ENCODE results near the gene ZIC4. TPM values are rescaled to one million over a fixed set of nuclear protein-coding genes. Genes with fewer than 3 reads are reported as not detected.
A peak's percentile ranks its signal among the peaks of the same experiment; 100 is the strongest.

Gene ZIC4
- total and polyA plus RNA-seq, 11 donors, result not detected

GRCh38 chr3:147411238-147411814 lies 5.0 kb upstream of the ZIC4 start:
- peaks cover 0 to 48% (median 24%) of the 10 kb centered on the region in 12 donors for H3K4me1 ChIP-seq

GRCh38 chr3:147410526-147411237 lies 4.3 kb upstream of the ZIC4 start:
- no peak for ATAC-seq
- H3K9me3 ChIP-seq, result peaks cover 0 to 7% (median 0%) of the 10 kb centered on the region in 12 donors
- 1 to 4% (median 2%) methylated on average over 43 to 61 of the region's 61 CpGs for WGBS, 4 donors
- no peak for DNase-seq
- peaks cover 92 to 100% (median 98%) of the 10 kb centered on the region in 9 donors for H3K27me3 ChIP-seq
- intact Hi-C loops (cut with DNase I), result loop anchor here in 1 of 10 donors (10.0 kb wide), 1 partner anchor 46 kb away; no protein-coding TSS in a partner anchor
- peaks cover 0 to 48% (median 24%) of the 10 kb centered on the region in 12 donors for H3K4me1 ChIP-seq
- H3K36me3 ChIP-seq, result no peaks in the 10 kb centered on the region
- no peak for TF ChIP-seq POLR2A (IDR thresholded peaks at IDR 0.05)
- TF ChIP-seq CTCF (IDR thresholded peaks at IDR 0.05), result no peak
- peak overlapping the region in 11 of 12 donors; percentile 7 to 42 (median 31) for H3K4me3 ChIP-seq
- no peak overlapping the region for H3K27ac ChIP-seq

More at GRCh38 chr3:147411238-147411814, 5.0 kb upstream of the ZIC4 start:
- WGBS, 4 donors, result 4 to 6% (median 5%) methylated on average over 14 of the region's 14 CpGs
- TF ChIP-seq CTCF (IDR thresholded peaks at IDR 0.05) (no peak), POLR2A (IDR thresholded peaks at IDR 0.05) (no peak)
- intact Hi-C loops (cut with DNase I), result loop anchor here in 1 of 10 donors (10.0 kb wide), 1 partner anchor 47 kb away; no protein-coding TSS in a partner anchor
- ATAC-seq (no peak), DNase-seq (no peak)
- Histone ChIP-seq H3K27me3 (peaks cover 87 to 99% (median 98%) of the 10 kb centered on the region in 9 donors), H3K4me3 (peak overlapping the region in 11 of 12 donors; percentile 7 to 42 (median 31)), H3K9me3 (peaks cover 0 to 7% (median 0%) of the 10 kb centered on the region in 12 donors), H3K27ac (no peak overlapping the region), H3K36me3 (no peaks in the 10 kb centered on the region)

GRCh38 chr3:147410116-147410525 lies 3.8 kb upstream of the ZIC4 start:
- 1 to 3% (median 2%) methylated on average over 23 to 52 of the region's 52 CpGs for WGBS, 4 donors

More at GRCh38 chr3:147410116-147410525, 3.8 kb upstream of the ZIC4 start:
- no peaks in the 10 kb centered on the region for H3K36me3 ChIP-seq
- ATAC-seq, result no peak
- no peak for DNase-seq
- intact Hi-C loops (cut with DNase I), result loop anchor here in 1 of 10 donors (10.0 kb wide), 1 partner anchor 45 kb away; no protein-coding TSS in a partner anchor
- peak overlapping the region in 11 of 12 donors; percentile 9 to 42 (median 31) for H3K4me3 ChIP-seq
- peaks cover 92 to 100% (median 98%) of the 10 kb centered on the region in 9 donors for H3K27me3 ChIP-seq
- H3K9me3 ChIP-seq, result peaks cover 0 to 7% (median 0%) of the 10 kb centered on the region in 12 donors
- peaks cover 0 to 48% (median 24%) of the 10 kb centered on the region in 12 donors for H3K4me1 ChIP-seq
- H3K27ac ChIP-seq, result no peak overlapping the region
- TF ChIP-seq POLR2A (IDR thresholded peaks at IDR 0.05), result no peak
- TF ChIP-seq CTCF (IDR thresholded peaks at IDR 0.05), result no peak

Data from heart left ventricle (tissue), 16 donors.